ENCODE data around the gene PCBP2. TPM values are rescaled to one million over a fixed set of nuclear protein-coding genes. Genes with fewer than 3 reads are reported as not detected.
"Not testable (repeated sequence)": the region's sequence is repeated elsewhere in the genome, so short reads cannot be mapped to it uniquely, and the experiment has no call there.

PCBP2 gene
- total RNA-seq, 2 experiments from 2014 or later: 738 to 756 TPM

- not testable (repeated sequence) for DNase-seq, H3K4me3 Mint-ChIP-seq, H3K9me3 Mint-ChIP-seq, H3K27me3 Mint-ChIP-seq, H3K27ac Mint-ChIP-seq
- CTCF ChIA-PET: interaction anchor here (0.8 kb wide), 1 partner anchor 120 kb away, joined by 3 read pairs; no protein-coding TSS in a partner anchor
- peaks cover 46% of the 10 kb centered on the region for H3K4me1 Mint-ChIP-seq
- POLR2A ChIA-PET: interaction anchor here (0.6 to 1.9 kb wide), 2 partner anchors 10 to 121 kb away, joined by 3 to 5 read pairs; no protein-coding TSS in a partner anchor
- peaks cover 53% of the 10 kb centered on the region for H3K36me3 Mint-ChIP-seq (ENCODE audit: low read depth)
Observed at GRCh38 chr12:53444593-53445325, 7.1 kb upstream of the PCBP2 start.

DNA sequence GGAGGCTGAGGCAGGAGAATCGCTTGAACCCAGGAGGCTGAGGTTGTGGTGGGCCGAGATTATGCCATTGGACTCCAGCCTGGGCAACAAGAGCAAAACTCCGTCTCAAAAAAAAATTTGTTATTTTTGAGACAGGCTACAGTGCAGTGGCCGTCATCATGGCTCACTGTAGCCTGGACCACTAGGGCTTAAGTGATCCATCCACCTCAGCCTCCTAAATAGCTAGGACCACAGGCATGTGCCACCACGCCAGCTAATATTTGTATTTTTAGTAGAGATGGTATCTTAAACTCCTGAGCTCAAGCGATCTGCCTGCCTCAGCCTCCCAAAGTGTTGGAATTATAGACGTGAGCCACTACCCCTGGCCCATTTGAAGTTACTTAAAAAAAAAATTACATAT is 966 bp upstream of the PCBP2 start:
- Mint-ChIP-seq H3K9me3 (no peaks in the 10 kb centered on the region), H3K27ac (no peak overlapping the region), H3K36me3 (ENCODE audit: low read depth) (peaks cover 51% of the 10 kb centered on the region), H3K4me3 (no peak overlapping the region), H3K4me1 (peaks cover 46% of the 10 kb centered on the region), H3K27me3 (no peaks in the 10 kb centered on the region)
- ChIA-PET CTCF (interaction anchor here (0.7 to 1.3 kb wide), 6 partner anchors 11 to 130 kb away, joined by 3 to 10 read pairs (median 4); partner anchors contain the start of gene AAAS), POLR2A (interaction anchor here (0.9 to 1.3 kb wide), 3 partner anchors 23 to 130 kb away, joined by 3 to 5 read pairs (median 4); partner anchors contain the start of genes AAAS and TARBP2)
- DNase-seq: no peak

DNA sequence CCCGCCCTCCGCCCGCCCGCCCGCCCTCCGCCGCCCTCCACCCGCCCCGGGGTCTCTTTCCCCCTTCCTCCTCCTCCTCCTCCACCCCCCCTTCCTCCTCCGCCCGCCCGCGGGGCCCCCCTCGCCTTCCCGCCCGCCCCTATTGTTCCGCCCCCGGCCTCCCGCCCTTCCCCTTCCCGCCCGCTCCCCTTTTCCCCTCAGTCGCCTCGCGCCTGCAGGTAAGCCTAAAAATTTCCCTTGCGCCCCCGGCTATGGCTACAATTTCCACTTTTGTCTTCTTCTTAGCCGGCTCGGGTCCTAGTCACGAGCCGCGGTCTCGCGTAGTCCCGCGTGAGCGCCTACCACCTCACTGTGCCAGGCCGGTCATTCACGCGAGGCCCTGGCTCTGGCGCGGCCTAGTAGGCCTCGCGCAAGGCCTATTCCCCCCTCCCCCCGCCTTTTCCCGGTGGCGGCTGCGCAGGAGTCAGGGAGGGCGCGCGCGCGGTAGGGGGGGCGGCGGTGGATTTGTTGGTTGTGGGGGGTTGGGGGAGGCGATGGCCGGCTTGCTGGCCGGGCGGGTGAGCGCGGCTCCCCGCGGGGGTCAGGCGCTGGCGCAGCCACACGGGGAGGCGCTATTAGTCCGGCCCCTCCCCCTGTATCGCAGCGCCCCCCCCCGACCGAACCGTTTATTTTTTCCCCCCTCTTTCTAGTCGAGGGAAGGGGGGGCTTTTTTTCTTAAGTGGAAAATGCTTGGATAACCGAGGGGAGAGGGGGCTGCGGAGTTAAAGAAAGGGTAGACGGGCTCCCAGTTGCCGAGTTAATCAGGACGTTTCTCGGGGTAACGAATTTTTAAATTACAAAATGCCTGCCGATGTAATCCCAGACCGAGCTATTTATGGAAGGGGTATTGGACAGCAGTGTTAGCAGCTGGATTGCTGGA is 516 bp downstream of the PCBP2 start:
- Mint-ChIP-seq H3K36me3 (ENCODE audit: low read depth) (peaks cover 54% of the 10 kb centered on the region), H3K27ac (peak overlapping the region; percentile 99), H3K9me3 (no peaks in the 10 kb centered on the region), H3K27me3 (no peaks in the 10 kb centered on the region), H3K4me1 (peaks cover 44% of the 10 kb centered on the region), H3K4me3 (peak overlapping the region; percentile 100)
- peak; percentile 76 for DNase-seq
- CTCF ChIA-PET: interaction anchor here (0.7 to 4.0 kb wide), 7 partner anchors 23 to 107 kb away, joined by 3 to 34 read pairs (median 4); partner anchors contain the start of gene SP1
- POLR2A ChIA-PET: interaction anchor here (0.8 to 16.7 kb wide), 7 partner anchors 10 to 73 kb away, joined by 3 to 281 read pairs (median 3); partner anchors contain the start of genes SP1 and TARBP2

DNA sequence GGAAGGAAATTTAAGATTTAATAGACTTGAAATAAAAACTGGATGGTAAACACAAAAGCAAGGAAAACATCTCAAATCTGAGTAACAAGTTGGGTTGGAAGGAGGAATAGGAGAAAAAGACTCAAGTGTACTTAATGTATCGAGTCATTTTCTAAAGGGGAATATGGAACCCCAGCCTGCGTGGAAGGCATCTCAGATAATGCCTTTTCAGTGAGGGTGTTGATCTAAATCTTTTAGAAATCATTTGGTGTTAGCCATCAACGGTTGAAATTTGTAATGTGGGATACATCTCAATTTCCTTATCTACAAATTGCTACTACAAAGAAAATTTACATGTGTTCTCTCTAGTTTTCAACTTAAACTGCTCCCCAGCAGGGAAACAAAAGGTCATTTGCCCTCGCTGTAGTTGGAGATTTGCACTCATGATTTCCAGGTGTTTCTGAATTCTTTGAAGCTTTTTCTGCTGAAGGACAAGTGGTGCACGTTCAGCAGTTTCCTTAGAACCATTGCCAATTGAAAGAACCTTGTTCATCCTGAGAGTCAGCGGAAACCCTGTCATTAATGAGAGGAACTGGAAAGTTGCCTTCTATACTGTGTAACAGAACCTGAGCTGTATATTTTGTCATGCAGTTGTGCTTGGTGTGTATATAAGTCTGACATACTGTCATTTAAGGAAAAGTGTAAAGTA is 2.2 kb downstream of the PCBP2 start:
- ChIA-PET POLR2A (interaction anchor here (0.7 to 16.7 kb wide), 8 partner anchors 9 to 133 kb away, joined by 3 to 281 read pairs (median 4); partner anchors contain the start of genes AAAS, PRR13 and TARBP2), CTCF (interaction anchor here (1.5 to 4.0 kb wide), 4 partner anchors 21 to 133 kb away, joined by 6 to 34 read pairs (median 6); partner anchors contain the start of genes AAAS and TARBP2)
- Mint-ChIP-seq H3K4me3 (peak overlapping the region; percentile 100), H3K27ac (peak overlapping the region; percentile 99), H3K4me1 (peaks cover 46% of the 10 kb centered on the region), H3K36me3 (ENCODE audit: low read depth) (peaks cover 57% of the 10 kb centered on the region), H3K9me3 (no peaks in the 10 kb centered on the region), H3K27me3 (no peaks in the 10 kb centered on the region)
- no peak for DNase-seq

GRCh38 chr12:53454707-53455106 is 2.8 kb downstream of the PCBP2 start:
- ChIA-PET CTCF (interaction anchor here (1.1 to 4.0 kb wide), 5 partner anchors 14 to 134 kb away, joined by 4 to 34 read pairs (median 6); partner anchors contain the start of genes AAAS and TARBP2), POLR2A (interaction anchor here (0.7 to 16.7 kb wide), 5 partner anchors 10 to 47 kb away, joined by 3 to 281 read pairs (median 12); partner anchors contain the start of genes PRR13 and TARBP2)
- peak overlapping the region; percentile 49 for H3K27ac Mint-ChIP-seq
- peaks cover 49% of the 10 kb centered on the region for H3K4me1 Mint-ChIP-seq
- peaks cover 61% of the 10 kb centered on the region for H3K36me3 Mint-ChIP-seq (ENCODE audit: low read depth)
- no peaks in the 10 kb centered on the region for H3K27me3 Mint-ChIP-seq
- no peak for DNase-seq
- H3K9me3 Mint-ChIP-seq: no peaks in the 10 kb centered on the region
- H3K4me3 Mint-ChIP-seq: peak overlapping the region; percentile 100

- CTCF ChIA-PET: no interaction called here
- no peaks in the 10 kb centered on the region for H3K27me3 Mint-ChIP-seq
- no peaks in the 10 kb centered on the region for H3K9me3 Mint-ChIP-seq
- H3K27ac Mint-ChIP-seq: no peak overlapping the region
- peaks cover 55% of the 10 kb centered on the region for H3K4me1 Mint-ChIP-seq
- H3K4me3 Mint-ChIP-seq: no peak overlapping the region
- no peak for DNase-seq
- H3K36me3 Mint-ChIP-seq (ENCODE audit: low read depth): peaks cover 82% of the 10 kb centered on the region
- POLR2A ChIA-PET: interaction anchor here (0.8 to 16.7 kb wide), 4 partner anchors 17 to 45 kb away, joined by 3 to 281 read pairs (median 14); partner anchors contain the start of gene TARBP2
Observed at GRCh38 chr12:53456654-53457366, 4.9 kb downstream of the PCBP2 start.

- CTCF ChIA-PET: interaction anchor here (1.4 to 2.5 kb wide), 2 partner anchors 16 to 18 kb away, joined by 5 to 9 read pairs; no protein-coding TSS in a partner anchor
- Mint-ChIP-seq H3K36me3 (ENCODE audit: low read depth) (peaks cover 90% of the 10 kb centered on the region), H3K9me3 (no peaks in the 10 kb centered on the region), H3K4me3 (no peak overlapping the region), H3K27me3 (no peaks in the 10 kb centered on the region), H3K4me1 (peaks cover 53% of the 10 kb centered on the region), H3K27ac (peak overlapping the region; percentile 35)
- POLR2A ChIA-PET: interaction anchor here (1.1 to 16.7 kb wide), 5 partner anchors 13 to 164 kb away, joined by 3 to 281 read pairs (median 3); partner anchors contain the start of genes PFDN5 and TARBP2
- no peak for DNase-seq
Observed at GRCh38 chr12:53459097-53459496, 7.2 kb downstream of the PCBP2 start.

DNA sequence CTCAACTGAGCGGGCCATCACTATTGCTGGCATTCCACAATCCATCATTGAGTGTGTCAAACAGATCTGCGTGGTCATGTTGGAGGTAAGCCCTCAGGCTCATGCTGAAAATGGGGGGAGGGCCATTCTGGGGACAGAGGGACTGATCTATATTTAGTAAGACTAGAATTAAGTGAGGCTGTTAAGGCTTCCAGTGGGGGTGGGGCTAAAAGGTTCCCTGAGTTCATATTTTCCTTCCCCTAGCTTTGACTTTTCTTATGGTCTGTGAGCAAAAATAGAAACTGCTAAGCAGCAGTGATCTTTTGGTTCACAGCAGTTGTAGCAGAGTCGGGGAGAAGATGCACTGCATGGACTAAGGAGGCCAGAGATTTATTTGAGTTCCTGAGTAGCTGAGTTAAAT is 9.2 kb downstream of the PCBP2 start:
- H3K36me3 Mint-ChIP-seq (ENCODE audit: low read depth): peaks cover 90% of the 10 kb centered on the region
- H3K9me3 Mint-ChIP-seq: no peaks in the 10 kb centered on the region
- ChIA-PET POLR2A (interaction anchor here (1.2 to 16.7 kb wide), 2 partner anchors 13 to 31 kb away, joined by 4 to 281 read pairs; no protein-coding TSS in a partner anchor), CTCF (no interaction called here)
- peak; percentile 11 for DNase-seq
- H3K4me3 Mint-ChIP-seq: no peak overlapping the region
- H3K27me3 Mint-ChIP-seq: no peaks in the 10 kb centered on the region
- peaks cover 45% of the 10 kb centered on the region for H3K4me1 Mint-ChIP-seq
- peak overlapping the region; percentile 30 for H3K27ac Mint-ChIP-seq

- DNase-seq: peak; percentile 9
- CTCF ChIA-PET: no interaction called here
- H3K4me3 Mint-ChIP-seq: no peak overlapping the region
- H3K36me3 Mint-ChIP-seq (ENCODE audit: low read depth): peaks cover 91% of the 10 kb centered on the region
- H3K9me3 Mint-ChIP-seq: no peaks in the 10 kb centered on the region
- peaks cover 46% of the 10 kb centered on the region for H3K4me1 Mint-ChIP-seq
- POLR2A ChIA-PET: interaction anchor here (1.2 to 16.7 kb wide), 3 partner anchors 12 to 140 kb away, joined by 3 to 281 read pairs (median 4); partner anchors contain the start of gene AAAS
- no peak overlapping the region for H3K27ac Mint-ChIP-seq
- H3K27me3 Mint-ChIP-seq: no peaks in the 10 kb centered on the region
Observed at GRCh38 chr12:53461591-53461990, 9.7 kb downstream of the PCBP2 start.

- peaks cover 95% of the 10 kb centered on the region for H3K36me3 Mint-ChIP-seq (ENCODE audit: low read depth)
- ChIA-PET CTCF (no interaction called here), POLR2A (interaction anchor here (0.9 to 16.7 kb wide), 2 partner anchors 10 to 11 kb away, joined by 5 to 281 read pairs; no protein-coding TSS in a partner anchor)
- peaks cover 52% of the 10 kb centered on the region for H3K4me1 Mint-ChIP-seq
- H3K4me3 Mint-ChIP-seq: no peak overlapping the region
- no peak for DNase-seq
- no peak overlapping the region for H3K27ac Mint-ChIP-seq
- H3K27me3 Mint-ChIP-seq: no peaks in the 10 kb centered on the region
- no peaks in the 10 kb centered on the region for H3K9me3 Mint-ChIP-seq
Observed at GRCh38 chr12:53462935-53463334, 11.0 kb downstream of the PCBP2 start.

Data from activated CD4-positive, alpha-beta memory T cell treated with anti-CD3 and anti-CD28 coated beads, Interleukin-2, amount 10 ng/mL, durations not matched to agents 7 days and 5 days (primary cell).